Endometrial microvascular endothelial cells (primary cell): Measurements from ENCODE around the gene B3GNT2. TPM values are rescaled to one million over a fixed set of nuclear protein-coding genes. Genes with fewer than 3 reads are reported as not detected.
"Not testable (repeated sequence)": the region's sequence is repeated elsewhere in the genome, so short reads cannot be mapped to it uniquely, and the experiment has no call there.

Experiments
- in situ Hi-C: cut with HindIII; loops from 2 replicates; pipeline ENCODE4 v1.10.0; 2017; ENCODE audit warnings: low sequenced_read_pairs, low pct_unique_long_range_greater_than_20kb; ENCODE audit errors: inconsistent ontology term
- total RNA-seq: library from RNA; depleted of rRNA; stranded (reverse); fragments of >200 nt; gene quantifications from one replicate; pipeline ENCODE4 v1.2.3, GENCODE V29; 2015; ENCODE audit errors: inconsistent ontology term

Gene B3GNT2, protein sequence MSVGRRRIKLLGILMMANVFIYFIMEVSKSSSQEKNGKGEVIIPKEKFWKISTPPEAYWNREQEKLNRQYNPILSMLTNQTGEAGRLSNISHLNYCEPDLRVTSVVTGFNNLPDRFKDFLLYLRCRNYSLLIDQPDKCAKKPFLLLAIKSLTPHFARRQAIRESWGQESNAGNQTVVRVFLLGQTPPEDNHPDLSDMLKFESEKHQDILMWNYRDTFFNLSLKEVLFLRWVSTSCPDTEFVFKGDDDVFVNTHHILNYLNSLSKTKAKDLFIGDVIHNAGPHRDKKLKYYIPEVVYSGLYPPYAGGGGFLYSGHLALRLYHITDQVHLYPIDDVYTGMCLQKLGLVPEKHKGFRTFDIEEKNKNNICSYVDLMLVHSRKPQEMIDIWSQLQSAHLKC
- 33.0 TPM for total RNA-seq

GRCh38 chr2:62195421-62196277 is at the start of gene B3GNT2:
Gene B3GNT2 (plus strand): TSS chr2:62196115. CDS start chr2:62222221, 26,106 bp downstream.
- in situ Hi-C loops, result no loop called here

DNA sequence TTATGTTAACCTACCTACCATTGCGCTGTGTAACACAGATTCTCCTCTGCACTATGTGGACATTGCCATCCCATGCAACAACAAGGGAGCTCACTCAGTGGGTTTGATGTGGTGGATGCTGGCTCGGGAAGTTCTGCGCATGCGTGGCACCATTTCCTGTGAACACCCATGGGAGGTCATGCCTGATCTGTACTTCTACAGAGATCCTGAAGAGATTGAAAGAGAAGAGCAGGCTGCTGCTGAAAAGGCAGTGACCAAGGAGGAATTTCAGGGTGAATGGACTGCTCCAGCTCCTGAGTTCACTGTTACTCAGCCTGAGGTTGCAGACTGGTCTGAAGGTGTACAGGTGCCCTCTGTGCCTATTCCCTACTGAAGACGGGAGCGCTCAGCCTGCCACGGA is 49.1 kb upstream of the B3GNT2 start:
- in situ Hi-C loops, result not testable (repeated sequence)

DNA sequence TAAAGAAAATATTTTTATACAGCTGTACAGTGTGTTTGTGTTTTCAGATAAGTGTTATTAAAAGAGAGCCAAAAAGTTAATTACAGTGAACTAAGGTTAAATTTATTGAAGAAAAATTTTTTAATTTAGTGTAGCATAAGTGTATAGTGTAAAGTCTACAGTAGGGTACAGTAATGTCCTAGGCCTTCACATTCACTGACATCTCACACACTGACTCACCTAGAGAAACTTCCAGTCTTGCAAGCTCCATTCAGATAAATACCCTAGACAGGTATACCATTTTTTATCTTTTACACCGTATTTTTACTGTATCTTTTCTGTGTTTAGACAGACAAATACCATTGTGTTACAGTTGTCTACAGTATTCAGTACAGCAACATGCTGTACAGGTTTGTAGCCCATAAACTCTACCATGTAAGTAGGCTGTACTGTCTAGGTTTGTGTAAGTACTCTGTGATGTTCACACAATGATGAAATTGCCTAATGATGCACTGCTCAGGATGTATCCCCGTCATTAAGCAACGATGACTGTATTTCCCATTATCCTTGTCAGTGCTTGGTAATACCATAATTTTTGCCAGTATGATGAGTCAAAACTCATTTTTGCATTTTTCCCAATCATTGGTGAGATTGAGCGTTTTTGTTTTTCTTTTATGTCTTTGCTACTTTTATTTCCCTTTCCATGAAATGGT is 48.2 kb upstream of the B3GNT2 start:
- in situ Hi-C loops, result no loop called here

GRCh38 chr2:62149708-62150107 is 46.2 kb upstream of the B3GNT2 start:
- in situ Hi-C loops, result no loop called here

GRCh38 chr2:62150597-62151305 is 45.2 kb upstream of the B3GNT2 start:
- in situ Hi-C loops, result no loop called here

- in situ Hi-C loops, result no loop called here
Observed at GRCh38 chr2:62151306-62151638, 44.6 kb upstream of the B3GNT2 start.

DNA sequence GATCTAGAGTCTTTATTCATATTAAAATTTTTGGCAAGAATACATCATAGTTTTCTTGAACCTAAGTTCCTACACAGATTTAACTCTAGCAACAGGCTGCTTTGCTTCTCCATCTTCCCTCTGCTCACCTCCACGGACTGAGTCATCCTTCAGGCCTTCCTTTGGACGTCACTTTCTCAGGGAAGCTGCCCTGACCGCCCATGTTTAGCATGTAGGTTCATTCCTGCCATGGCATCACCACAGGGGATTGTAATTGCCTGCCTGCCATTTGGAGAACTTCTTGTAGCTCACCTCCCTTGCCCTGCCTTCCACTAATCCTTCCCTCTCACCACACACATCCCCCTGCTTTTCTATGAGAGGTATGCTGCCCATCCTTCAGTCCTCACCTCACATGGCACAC is 43.9 kb upstream of the B3GNT2 start:
- in situ Hi-C loops, result no loop called here

- in situ Hi-C loops, result no loop called here
Observed at GRCh38 chr2:62156861-62157496, 38.9 kb upstream of the B3GNT2 start.

- in situ Hi-C loops, result no loop called here
Observed at GRCh38 chr2:62158444-62159121, 37.3 kb upstream of the B3GNT2 start.

DNA sequence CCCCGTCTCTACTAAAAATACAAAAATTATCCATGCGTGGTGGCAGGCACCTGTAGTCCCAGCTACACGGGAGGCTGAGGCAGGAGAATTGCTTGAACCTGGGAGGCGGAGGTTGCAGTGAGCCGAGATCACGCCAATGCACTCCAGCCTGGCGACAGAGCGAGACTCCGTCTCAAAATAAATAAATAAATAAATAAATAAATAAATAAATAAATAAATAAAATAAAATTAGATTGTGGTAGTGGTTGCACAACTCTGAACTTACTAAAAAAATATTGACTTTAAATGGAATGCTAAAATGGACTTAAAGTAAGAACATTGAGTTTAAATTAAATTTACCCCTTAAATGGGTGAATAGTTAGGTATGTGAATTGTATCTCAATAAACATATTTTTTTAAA is 35.2 kb upstream of the B3GNT2 start:
- in situ Hi-C loops, result not testable (repeated sequence)

DNA sequence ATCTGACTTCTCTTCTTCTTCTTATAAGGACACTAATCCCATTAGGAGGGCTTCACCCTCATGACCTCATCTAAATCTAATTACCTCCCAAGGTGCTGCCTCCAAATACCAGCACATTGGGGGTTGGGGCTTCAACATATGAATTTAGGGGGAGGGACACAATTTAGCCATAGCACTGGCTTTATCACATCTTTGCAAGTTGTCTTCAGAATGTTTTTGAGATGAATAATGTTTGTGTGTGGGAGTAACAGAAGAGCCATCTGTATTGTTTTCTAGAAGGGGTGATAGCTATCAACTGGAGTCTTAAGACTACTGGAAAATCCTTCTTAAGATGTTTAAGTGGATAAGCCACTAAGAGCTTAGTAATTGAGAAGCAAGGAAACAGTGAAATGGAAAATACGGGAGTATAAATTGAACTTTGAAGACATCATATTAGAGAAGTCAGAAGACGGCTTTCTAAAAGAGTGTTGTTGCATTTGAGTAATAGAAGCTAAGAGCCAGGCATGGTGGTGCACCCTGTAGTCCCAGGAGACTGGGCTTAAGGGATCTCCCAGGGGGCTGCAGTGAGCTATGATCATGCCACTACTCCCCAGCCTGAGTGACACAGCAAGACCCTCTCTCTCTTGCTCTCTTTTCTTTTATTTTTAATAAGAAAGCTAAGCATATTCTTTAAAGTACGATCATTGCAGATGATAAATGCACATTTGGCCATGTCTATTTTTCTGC is 32.6 kb upstream of the B3GNT2 start:
- in situ Hi-C loops, result no loop called here

DNA sequence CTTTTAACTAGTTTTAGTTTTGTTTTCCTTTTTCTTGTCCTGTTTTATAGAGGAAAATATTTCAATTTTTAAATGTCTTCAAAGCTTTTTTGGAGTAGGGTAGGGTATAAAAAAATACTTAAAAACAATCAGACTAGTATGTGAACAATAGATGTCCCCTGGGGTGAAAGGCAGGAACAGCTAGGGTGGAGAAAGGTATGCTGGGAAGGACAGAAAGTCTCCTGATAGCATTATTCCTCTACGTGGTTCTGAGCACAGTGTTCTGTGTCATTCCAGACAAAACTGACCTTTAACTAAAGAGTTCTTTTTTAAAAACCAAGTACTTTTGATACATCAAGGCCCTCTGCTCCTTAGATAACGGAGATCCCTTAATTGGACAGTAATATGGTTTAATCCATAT is 32.1 kb upstream of the B3GNT2 start:
- in situ Hi-C loops, result no loop called here

GRCh38 chr2:62175728-62176127 is 20.2 kb upstream of the B3GNT2 start:
- in situ Hi-C loops, result no loop called here

DNA sequence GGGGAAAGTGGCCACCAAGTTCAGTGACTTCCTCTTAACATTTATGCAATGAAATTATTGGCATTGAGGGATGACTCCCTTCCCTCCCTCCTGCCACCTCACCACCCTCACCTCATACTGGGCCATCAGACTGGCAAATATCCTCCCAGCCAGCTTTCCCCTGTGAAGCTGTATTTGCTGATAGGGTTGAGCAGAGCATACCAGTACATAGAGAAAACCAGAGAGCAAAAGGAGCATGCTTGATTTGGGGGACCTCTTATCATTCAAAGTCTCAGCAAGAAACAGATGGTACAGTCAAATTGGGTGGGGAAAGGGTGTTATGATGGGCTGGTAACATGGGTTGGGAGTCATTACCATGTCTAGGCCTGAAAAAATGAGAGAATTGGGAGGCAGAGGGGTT is 19.1 kb upstream of the B3GNT2 start:
- in situ Hi-C loops, result no loop called here

DNA sequence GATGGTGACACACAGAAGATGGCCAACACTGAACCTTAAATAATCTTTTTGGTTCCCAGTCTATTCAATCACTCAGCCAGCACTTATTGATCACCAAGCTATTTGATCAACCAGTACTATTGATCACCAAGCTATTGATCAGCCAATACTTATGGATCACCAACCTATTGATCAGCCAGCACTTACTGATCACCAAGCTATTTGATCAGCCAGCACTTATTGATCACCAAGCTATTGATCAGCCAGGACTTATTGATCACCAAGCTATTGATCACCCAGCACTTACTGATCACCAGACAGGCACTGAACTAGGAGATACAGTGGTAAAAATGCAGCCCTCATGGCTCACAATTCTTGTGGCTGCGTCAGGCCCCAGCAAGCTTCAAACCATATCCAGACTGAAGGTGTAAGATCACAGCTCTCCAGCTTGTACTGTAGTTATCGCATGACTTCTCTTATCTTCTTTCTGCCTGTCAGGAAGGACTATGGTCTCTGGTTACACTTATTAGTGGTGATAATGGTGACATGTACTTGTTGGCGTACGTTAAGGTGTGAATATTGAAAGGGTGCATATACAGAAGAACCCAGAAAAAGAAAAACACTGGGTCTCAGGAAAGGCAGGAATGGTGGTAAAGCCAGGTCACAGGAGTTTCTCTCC is 18.4 kb upstream of the B3GNT2 start:
- in situ Hi-C loops, result no loop called here

DNA sequence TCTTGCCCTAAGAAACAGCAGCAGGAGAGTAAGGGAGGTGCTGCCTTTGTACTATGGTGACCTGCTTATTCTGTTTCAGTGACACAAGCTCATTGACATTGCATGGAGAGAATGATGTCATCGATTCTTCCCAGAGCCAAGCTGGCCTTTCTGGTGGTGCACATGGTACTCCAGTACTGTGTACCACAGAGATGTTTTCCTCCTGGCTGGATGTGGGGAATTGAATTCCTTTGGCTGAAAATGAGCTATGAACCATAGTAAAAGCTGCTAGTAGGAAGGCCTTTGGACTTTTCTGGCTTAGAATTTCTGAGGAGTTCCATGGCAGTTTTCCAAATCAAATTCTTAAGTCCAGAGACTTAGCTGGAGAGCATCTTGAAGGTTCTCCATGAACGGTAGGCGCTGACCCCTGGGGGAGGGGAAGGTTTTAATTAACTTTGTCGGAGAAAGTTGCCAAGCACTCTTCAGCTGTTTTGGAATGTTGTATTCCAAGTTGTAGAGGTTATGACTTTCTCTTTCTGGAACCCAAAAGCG is 17.1 kb upstream of the B3GNT2 start:
- in situ Hi-C loops, result no loop called here

DNA sequence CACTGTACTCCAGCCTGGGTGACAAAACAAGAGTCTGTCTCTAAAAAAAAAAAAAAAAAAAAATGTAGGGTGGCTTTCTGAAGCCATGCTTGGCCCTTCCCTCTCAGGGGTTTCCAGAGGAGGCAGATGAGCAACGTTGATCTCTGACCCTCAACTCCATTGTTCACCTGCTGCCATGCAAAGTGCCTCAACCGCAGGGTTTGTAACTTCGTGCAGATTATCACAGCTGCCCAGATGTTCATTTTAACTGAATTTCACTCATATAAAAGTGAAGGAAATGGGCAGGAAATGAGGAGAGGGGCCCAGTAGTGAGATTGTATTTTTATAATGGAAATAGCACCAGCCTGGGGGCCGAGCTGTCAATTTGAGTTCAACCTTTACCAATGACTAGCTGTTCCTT is 14.9 kb upstream of the B3GNT2 start:
- in situ Hi-C loops, result no loop called here
